Anterior cingulate cortex (tissue), 58 donors: ENCODE results near the gene ANKHD1.
A peak's percentile ranks its signal among the peaks of the same experiment; 100 is the strongest.

Experiments
- DNase-seq, 58 donors: peaks; one replicate each; lab custom pipeline; 2025; lab: John Stamatoyannopoulos, UW

The ANKHD1 gene, protein sequence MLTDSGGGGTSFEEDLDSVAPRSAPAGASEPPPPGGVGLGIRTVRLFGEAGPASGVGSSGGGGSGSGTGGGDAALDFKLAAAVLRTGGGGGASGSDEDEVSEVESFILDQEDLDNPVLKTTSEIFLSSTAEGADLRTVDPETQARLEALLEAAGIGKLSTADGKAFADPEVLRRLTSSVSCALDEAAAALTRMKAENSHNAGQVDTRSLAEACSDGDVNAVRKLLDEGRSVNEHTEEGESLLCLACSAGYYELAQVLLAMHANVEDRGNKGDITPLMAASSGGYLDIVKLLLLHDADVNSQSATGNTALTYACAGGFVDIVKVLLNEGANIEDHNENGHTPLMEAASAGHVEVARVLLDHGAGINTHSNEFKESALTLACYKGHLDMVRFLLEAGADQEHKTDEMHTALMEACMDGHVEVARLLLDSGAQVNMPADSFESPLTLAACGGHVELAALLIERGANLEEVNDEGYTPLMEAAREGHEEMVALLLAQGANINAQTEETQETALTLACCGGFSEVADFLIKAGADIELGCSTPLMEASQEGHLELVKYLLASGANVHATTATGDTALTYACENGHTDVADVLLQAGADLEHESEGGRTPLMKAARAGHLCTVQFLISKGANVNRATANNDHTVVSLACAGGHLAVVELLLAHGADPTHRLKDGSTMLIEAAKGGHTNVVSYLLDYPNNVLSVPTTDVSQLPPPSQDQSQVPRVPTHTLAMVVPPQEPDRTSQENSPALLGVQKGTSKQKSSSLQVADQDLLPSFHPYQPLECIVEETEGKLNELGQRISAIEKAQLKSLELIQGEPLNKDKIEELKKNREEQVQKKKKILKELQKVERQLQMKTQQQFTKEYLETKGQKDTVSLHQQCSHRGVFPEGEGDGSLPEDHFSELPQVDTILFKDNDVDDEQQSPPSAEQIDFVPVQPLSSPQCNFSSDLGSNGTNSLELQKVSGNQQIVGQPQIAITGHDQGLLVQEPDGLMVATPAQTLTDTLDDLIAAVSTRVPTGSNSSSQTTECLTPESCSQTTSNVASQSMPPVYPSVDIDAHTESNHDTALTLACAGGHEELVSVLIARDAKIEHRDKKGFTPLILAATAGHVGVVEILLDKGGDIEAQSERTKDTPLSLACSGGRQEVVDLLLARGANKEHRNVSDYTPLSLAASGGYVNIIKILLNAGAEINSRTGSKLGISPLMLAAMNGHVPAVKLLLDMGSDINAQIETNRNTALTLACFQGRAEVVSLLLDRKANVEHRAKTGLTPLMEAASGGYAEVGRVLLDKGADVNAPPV (N-terminal part only)

DNA sequence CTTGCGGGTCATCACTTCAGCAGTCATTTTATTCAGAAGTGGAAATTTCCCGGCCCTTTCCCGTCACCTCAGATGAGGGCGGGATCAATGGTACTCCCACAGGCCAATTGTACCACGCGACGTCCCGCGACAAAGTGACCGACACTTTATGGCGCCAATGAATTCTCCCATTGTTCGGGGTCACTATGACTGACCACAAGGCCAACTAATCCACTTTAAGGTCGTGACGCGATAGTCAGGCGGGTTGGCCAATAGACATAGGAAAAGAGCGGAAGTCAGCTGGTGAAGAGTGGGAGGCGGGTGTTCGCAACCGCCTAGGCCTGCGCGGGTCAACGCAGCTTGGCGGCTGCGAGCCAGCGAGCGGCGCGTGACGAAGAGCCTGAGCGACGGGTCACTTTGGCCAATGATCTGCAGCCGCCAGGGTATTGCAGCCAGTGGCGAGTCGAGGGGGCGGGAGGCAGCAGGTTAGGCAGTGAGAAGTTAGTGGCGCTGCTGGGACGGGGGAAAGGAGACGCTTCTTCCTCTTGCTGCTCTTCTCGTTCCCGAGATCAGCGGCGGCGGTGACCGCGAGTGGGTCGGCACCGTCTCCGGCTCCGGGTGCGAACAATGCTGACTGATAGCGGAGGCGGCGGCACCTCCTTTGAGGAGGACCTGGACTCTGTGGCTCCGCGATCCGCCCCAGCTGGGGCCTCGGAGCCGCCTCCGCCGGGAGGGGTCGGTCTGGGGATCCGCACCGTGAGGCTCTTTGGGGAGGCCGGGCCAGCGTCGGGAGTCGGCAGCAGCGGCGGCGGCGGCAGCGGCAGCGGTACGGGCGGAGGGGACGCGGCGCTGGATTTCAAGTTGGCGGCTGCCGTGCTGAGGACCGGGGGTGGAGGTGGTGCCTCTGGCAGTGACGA, at the start of gene ANKHD1:
ANKHD1 (plus strand) TSS at position 472 of the 896 bp plus-strand sequence; CDS start at position 607, 135 bp downstream.
- peak; percentile 78 to 100 (median 99) for DNase-seq

DNA sequence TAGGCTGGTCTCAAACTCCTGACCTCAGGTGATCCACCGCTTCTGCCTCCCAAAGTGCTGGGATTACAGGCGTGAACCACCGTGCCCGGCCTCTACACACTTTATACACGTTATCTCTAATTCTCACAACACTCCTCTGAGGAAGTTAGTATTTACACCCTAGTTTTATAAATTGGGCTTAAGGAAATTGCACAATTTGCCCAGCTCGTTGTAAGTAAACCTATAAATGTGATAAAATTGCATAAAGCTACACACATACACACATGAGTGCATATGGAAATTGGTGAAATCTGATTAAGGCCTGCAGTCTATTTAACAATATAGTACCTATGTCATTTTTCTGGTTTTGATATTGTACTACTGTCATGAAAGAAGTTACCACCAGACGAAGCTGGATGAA, 46.1 kb upstream of the ANKHD1 start:
- DNase-seq = no peak

DNA sequence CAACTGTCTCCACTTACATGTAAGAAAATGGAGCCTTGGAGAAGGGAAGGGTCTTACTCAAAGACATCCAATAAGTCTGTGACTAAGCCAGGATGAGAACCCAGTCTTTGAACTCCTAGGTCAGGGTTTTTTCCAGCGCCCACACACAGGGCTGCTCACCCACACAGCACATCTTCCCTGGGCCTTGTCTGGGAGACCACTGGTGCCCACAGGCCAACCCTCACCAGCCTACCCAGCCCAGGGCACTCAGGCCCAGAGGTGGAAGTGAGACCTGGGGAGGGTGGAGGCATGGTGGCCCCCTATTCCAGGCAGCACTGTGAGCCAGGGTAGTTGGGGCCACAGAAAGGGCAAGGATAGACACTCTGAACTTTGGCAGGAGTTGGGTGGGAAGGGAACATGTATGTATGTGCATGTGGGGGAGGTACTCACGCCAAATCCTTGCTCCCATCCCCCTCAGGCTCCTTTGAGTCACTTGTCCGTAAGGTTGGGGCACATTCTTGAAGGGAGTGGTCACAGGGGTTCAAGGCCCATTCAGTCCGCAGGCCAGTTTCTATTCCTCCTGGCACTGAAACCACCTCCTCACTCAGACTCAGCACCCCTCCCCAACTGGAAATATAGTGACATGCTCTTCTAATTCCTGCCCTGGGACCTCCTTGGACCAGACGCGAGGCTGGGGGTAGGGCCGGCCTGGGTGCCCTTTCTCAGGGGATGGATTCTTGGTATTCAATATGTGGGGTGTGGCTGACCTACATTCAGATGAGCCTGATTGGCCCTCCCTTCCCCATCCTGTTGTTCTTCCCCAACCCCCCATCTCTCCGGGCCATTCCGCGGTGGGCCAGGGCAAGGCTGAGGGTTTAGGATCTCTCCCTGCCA, 44.5 kb upstream of the ANKHD1 start:
- DNase-seq = peak in 1 of 58 donors; percentile 54

DNA sequence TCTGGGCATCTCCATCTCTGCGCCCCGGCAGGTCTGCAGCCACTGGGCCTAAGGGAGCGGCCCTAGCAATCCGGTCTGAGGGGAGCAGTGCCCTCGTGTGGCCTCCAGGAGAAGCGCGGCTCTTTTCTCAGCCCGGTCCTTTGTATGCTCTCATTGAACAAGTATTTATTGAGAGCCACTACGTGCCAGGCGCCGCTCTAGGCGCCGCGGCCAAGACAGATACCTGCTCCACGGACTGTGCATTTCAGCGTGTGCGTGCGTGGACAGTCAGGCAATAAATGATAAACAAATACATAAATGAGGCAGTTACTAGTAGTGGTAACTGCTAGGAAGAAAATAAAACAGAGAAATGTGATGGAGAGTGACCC, 43.9 kb upstream of the ANKHD1 start:
- DNase-seq = peak in 57 of 58 donors; percentile 29 to 89 (median 77)

DNA sequence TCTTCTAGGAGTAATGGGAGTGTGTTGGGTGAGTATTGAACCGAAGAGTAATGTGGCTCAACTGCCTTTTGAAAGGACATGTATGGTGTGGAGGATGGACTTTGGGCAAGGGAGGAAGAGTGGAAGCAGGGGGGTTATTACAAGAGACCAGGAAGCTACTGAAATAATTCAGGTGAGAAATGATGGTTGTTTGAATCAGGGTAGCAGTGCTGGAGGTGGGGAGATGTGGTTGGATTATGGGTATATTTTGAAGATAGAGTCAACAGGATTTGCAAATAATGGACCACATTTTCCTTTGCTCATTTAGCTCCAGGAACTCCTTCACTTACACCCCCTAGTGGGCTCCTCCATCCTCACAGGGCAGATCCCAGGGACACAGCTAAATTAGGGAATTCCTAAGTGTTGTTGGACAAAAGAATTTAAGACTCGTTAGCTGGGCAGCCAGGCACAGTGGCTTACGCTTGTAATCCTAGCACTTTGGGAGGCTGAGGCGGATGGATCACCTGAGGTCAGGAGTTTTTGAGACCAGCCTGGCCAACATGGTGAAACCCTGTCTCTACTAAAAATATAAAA, 42.8 kb upstream of the ANKHD1 start:
- peak in 1 of 58 donors; percentile 3 for DNase-seq

DNA sequence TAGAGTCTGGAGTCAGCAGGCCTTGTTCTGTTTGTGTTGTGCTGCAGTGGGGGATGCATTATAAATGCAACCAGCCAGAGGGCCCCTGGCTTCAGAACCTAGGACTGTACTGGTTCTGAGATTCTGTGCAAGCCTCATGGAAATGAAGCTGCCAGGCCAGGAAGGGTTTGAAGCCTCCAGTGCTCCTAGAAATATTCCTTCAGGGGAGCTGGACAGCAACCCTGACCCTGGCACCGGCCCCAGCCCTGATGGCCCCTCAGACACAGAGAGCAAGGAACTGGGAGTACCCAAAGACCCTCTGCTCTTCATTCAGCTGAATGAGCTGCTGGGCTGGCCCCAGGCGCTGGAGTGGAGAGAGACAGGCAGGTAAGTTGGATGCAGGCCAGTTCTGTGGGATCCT, 41.5 kb upstream of the ANKHD1 start, which contains the start of gene SLC4A9:
SLC4A9 (plus strand) TSS at position 94 of the 400 bp plus-strand sequence; CDS start at position 137, 43 bp downstream.
- DNase-seq = no peak

DNA sequence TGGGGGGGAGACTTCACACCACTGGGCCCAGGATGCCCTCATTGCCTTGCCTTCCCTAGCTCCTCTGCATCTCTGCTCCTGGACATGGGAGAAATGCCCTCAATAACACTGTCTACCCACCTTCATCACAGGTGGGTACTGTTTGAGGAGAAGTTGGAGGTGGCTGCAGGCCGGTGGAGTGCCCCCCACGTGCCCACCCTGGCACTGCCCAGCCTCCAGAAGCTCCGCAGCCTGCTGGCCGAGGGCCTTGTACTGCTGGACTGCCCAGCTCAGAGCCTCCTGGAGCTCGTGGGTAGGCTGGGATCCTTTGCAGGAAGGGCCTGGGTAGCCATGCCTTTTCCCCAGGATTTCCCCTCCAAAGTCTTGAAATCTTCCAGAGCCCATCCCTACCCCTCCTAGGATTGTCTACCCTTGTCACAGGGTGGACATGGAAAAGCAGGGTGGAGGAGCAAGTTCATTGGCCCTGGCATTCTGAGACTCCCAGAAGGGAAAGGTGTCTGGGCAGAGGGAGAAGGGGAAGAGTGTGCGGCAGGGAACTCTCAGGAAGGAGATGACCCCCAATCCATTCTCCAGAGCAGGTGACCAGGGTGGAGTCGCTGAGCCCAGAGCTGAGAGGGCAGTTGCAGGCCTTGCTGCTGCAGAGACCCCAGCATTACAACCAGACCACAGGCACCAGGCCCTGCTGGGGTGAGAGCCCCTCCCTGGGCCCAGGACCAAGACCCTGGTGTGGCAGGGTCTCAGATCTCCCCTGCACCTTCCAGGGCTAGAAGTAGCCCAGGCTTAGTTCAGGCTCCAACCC, 40.8 kb upstream of the ANKHD1 start:
- no peak for DNase-seq

DNA sequence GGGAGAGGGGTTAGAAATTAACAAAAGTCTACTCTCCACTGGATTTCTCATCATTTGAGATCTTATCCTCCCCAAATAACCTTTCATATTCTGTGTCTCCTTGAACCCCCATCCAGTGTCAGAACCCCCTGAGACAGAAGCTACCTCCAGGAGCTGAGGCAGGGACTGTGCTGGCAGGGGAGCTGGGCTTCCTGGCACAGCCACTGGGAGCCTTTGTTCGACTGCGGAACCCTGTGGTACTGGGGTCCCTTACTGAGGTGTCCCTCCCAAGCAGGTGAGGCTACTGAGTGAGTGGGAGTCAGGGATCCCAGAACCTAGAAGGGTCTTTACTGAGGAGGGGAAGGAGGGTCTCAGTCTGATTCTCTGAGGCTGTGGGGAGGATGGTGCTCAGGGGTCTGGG, 39.7 kb upstream of the ANKHD1 start:
- no peak for DNase-seq

DNA sequence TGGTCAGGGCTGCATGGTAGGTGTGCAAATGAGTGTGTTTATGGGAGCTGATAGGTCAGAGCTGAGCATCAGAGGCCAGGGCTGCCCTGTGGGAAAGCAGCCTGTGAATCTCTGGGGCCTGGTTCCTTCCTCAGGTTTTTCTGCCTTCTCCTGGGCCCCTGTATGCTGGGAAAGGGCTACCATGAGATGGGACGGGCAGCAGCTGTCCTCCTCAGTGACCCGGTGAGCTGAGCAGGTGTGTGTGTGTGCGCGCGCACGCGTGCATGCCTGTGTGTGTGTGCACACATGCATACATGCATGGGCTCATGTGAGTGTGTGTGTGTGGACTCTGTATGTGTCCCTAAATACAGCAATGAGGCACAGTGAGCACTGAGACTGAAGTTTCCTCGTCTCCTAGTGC, 39.3 kb upstream of the ANKHD1 start:
- no peak for DNase-seq

DNA sequence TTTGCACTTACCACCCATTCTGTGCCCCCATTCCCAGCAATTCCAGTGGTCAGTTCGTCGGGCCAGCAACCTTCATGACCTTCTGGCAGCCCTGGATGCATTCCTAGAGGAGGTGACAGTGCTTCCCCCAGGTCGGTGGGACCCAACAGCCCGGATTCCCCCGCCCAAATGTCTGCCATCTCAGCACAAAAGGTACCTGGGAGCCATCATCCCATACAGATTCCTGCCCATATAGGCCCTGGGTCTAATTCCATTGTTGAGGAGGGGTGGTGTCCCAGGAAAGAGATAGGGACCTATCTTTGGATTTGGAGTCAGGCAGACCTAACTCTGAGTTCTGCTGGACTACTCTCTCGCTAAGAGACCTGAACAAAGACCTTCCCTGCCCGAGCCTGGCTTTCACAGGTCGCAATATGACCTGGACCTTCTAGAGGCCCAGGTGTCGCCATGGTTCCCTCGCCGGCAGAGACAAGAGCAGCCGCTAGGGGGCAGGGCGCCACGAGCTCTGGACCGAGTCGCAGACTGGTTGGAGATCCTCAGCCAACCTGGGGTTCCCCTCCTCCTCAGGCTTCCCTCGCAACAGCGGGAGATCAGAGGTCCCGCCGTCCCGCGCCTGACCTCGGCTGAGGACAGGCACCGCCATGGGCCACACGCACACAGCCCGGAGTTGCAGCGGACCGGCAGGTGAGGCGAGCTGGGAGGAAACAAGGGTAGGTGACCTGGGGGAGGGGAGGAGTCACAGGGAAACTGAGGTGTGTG, 38.6 kb upstream of the ANKHD1 start:
- peak in 51 of 58 donors; percentile 11 to 86 (median 39) for DNase-seq

DNA sequence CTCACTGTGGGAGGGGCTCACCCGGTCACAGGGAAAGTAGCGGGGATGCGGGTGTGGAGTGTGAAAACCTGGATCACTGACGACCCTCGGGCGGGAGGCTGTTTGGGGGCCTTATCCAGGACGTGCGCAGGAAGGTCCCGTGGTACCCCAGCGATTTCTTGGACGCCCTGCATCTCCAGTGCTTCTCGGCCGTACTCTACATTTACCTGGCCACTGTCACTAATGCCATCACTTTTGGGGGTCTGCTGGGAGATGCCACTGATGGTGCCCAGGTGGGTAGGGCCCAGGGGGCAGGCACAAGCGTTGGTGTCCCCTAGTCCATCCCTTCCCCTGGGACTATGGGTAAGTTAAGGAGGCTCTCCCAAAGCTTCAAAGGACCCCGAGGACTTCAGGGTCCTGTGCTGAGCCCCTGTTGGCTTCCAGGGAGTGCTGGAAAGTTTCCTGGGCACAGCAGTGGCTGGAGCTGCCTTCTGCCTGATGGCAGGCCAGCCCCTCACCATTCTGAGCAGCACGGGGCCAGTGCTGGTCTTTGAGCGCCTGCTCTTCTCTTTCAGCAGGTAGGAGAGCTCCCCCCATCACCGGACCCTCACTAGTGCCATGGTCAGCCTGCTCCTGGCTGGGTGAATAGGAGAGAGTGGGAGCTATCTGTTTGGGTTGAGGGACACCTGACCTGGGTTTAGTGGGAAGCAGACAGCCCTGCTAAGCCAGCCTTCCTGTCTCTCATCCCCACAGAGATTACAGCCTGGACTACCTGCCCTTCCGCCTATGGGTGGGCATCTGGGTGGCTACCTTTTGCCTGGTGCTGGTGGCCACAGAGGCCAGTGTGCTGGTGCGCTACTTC, 37.8 kb upstream of the ANKHD1 start:
- DNase-seq = no peak

DNA sequence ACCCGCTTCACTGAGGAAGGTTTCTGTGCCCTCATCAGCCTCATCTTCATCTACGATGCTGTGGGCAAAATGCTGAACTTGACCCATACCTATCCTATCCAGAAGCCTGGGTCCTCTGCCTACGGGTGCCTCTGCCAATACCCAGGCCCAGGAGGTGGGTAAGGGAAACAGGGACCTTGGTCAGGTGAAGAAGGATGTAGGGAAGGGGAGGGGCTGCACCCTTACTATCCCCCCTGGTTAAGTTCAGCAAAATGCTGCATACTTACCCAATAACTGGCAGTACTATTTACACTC, 37.2 kb upstream of the ANKHD1 start:
- DNase-seq = no peak

DNA sequence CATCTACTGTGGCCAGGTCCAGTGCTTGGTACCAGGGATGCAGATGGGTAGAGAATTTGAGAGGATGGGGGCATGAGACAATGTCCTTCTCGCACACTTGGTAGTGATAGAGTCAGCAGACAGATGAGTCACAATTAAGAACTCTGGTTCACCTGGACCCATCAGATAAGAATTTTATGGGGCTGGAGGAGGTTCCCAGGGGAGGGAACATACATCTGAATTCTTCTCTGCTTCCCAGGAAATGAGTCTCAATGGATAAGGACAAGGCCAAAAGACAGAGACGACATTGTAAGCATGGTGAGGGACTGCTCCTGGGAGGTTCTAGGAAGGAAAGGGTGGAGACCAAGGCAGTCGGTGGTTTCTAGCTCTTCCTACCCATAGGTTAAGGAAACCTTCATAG, 36.4 kb upstream of the ANKHD1 start:
- DNase-seq = no peak

DNA sequence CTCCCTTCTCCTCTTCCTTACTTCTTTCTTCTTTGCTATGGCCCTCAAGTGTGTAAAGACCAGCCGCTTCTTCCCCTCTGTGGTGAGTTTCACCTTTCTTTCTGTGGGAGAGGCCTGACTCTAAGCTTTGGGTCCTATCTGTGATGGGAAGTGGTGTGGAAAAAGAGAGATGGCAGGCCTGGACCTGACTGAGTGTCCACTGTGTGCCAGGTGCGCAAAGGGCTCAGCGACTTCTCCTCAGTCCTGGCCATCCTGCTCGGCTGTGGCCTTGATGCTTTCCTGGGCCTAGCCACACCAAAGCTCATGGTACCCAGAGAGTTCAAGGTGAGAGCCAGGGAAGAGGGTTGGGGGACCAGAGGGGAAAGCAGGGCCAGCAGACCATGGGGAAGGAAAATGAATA, 35.7 kb upstream of the ANKHD1 start:
- no peak for DNase-seq

DNA sequence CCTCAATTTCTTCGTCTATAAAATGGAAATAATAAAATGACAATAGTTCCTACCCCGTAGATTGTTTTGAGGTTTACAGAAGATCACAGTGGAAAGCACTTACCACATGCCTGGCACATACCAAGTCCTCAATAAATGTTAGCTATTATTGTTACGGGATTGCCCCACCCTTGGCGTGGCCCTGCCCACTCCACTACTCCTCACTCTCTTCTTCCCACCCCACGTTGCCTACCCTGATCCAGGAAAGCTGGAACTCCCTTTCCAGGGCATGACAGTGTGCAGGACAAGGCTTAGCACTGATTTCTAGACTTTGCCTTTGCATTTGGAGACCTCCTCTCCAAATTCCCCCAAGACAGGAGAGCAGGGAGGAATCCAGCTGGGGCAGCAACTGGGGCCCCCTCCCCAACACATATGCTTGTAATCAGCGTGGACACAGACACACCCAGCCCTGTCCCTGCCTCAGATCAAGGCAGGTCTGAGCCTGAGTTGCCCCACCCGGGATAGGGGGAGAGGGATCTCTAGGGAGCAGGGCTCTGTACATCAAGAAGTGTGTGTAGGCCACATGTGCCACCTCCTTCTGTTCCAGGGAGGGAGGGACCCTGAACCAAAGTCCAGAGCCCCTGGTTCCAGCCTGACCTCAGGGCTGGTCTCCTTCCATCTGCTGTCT, 34.9 kb upstream of the ANKHD1 start:
- DNase-seq = no peak
